PC-9 (cell line): ENCODE measurements around the gene CCDC12.

Experiments
- EZH2 ChIP-seq: fragments of 200-600 bp; sonication (generic); IDR thresholded peaks from 2 replicates; pipeline ENCODE4 v1.8.0; 2017; ENCODE audit warnings: antibody characterized with exemption, low read depth
- TF ChIP-seq, protein P1 (sequence below): fragments of 200-600 bp; sonication (generic); conservative IDR thresholded peaks from 2 replicates; pipeline ENCODE4 v1.6.1; 2017; ENCODE audit warnings: mixed run types, antibody characterized with exemption, mild to moderate bottlenecking, moderate library complexity

- TF ChIP-seq, protein P1, sequence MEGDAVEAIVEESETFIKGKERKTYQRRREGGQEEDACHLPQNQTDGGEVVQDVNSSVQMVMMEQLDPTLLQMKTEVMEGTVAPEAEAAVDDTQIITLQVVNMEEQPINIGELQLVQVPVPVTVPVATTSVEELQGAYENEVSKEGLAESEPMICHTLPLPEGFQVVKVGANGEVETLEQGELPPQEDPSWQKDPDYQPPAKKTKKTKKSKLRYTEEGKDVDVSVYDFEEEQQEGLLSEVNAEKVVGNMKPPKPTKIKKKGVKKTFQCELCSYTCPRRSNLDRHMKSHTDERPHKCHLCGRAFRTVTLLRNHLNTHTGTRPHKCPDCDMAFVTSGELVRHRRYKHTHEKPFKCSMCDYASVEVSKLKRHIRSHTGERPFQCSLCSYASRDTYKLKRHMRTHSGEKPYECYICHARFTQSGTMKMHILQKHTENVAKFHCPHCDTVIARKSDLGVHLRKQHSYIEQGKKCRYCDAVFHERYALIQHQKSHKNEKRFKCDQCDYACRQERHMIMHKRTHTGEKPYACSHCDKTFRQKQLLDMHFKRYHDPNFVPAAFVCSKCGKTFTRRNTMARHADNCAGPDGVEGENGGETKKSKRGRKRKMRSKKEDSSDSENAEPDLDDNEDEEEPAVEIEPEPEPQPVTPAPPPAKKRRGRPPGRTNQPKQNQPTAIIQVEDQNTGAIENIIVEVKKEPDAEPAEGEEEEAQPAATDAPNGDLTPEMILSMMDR, result no peak
- TF ChIP-seq EZH2, result no peak
Measured at GRCh38 chr3:46993986-46994385, 17.4 kb upstream of the CCDC12 start.
